Measurements from ENCODE around the gene ALDOC. TPM values are rescaled to one million over a fixed set of nuclear protein-coding genes. Genes with fewer than 3 reads are reported as not detected.

Gene ALDOC
- total RNA-seq, 1 donor = 28.9 TPM

GRCh38 chr17:28541439-28541838, 35.3 kb downstream of the ALDOC start:
- no peak overlapping the region for H3K4me3 ChIP-seq (ENCODE audit: low read depth, low read length)
- no peak for TF ChIP-seq CTCF (IDR thresholded peaks at IDR 0.05; ENCODE audit: insufficient read depth, low read depth, low read length)
- no peak for DNase-seq (ENCODE audit: low read depth)

- TF ChIP-seq CTCF (IDR thresholded peaks at IDR 0.05; ENCODE audit: insufficient read depth, low read depth, low read length) = no peak
- DNase-seq (ENCODE audit: low read depth) = no peak
- no peak overlapping the region for H3K4me3 ChIP-seq (ENCODE audit: low read depth, low read length)
Measured at GRCh38 chr17:28540231-28540630, 36.5 kb downstream of the ALDOC start.

- no peak for DNase-seq (ENCODE audit: low read depth)
Measured at GRCh38 chr17:28538296-28538895, 38.3 kb downstream of the ALDOC start.

GRCh38 chr17:28537219-28537610, 39.5 kb downstream of the ALDOC start:
- H3K4me3 ChIP-seq (ENCODE audit: low read depth, low read length) = no peak overlapping the region
- no peak for TF ChIP-seq CTCF (IDR thresholded peaks at IDR 0.05; ENCODE audit: insufficient read depth, low read depth, low read length)
- no peak for DNase-seq (ENCODE audit: low read depth)

More at GRCh38 chr17:28538296-28538895, 38.3 kb downstream of the ALDOC start:
- TF ChIP-seq CTCF (IDR thresholded peaks at IDR 0.05; ENCODE audit: insufficient read depth, low read depth, low read length) = no peak
- H3K4me3 ChIP-seq (ENCODE audit: low read depth, low read length) = no peak overlapping the region

GRCh38 chr17:28536532-28537218, 40.0 kb downstream of the ALDOC start:
- no peak for TF ChIP-seq CTCF (IDR thresholded peaks at IDR 0.05; ENCODE audit: insufficient read depth, low read depth, low read length)
- no peak overlapping the region for H3K4me3 ChIP-seq (ENCODE audit: low read depth, low read length)
- no peak for DNase-seq (ENCODE audit: low read depth)

GRCh38 chr17:28534740-28535375, 41.8 kb downstream of the ALDOC start:
- no peak for DNase-seq (ENCODE audit: low read depth)
- TF ChIP-seq CTCF (IDR thresholded peaks at IDR 0.05; ENCODE audit: insufficient read depth, low read depth, low read length) = no peak
- H3K4me3 ChIP-seq (ENCODE audit: low read depth, low read length) = no peak overlapping the region
